GM20000 (cell line): ENCODE data around the gene NSD2.

Experiments
- DNase-seq: peaks from one replicate; pipeline ENCODE4 v3.0.0; 2012; ENCODE audit warnings: low spot score
- TF ChIP-seq, protein P1 (sequence below): IDR thresholded peaks from 2 replicates; pipeline ENCODE4 v1.5.1; 2012; ENCODE audit warnings: mild to moderate bottlenecking, control low read depth; ENCODE audit errors: extremely low read depth, missing control alignments

NSD2 gene

DNA sequence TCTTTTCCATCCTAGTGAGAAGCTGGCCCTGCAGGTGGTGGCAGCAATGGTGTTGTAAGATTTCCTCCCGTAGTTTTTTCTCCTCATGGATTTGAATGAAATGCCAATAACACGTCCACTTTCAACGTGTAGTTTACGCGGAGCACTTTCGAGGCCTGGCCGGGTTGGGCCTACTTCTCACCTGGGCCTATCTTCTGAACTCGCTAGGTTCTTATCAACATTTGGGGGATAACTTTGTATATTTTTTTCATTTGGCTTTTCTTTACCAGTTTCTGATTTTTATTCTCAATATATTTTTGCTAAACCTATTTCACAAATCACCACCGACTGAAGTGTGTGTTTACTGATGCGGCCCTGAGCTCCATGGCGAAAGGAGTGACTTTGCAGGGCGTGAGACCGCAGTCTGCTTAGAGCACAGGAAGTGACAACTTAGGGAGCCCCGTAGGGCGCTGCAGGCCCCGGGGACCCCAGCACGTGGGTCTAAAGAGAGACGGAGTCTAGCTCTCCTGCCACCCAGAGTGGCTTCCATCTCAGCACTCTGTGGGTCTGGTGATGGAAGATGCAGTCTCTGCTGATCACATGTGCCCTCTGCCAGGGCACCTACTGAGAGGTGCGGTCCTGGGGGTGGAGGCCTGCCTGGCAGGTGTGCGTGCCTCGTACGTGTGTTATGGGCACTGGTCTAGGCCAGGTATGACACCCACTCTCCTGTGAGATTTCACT, 108.4 kb downstream of the NSD2 start:
- TF ChIP-seq, protein P1, sequence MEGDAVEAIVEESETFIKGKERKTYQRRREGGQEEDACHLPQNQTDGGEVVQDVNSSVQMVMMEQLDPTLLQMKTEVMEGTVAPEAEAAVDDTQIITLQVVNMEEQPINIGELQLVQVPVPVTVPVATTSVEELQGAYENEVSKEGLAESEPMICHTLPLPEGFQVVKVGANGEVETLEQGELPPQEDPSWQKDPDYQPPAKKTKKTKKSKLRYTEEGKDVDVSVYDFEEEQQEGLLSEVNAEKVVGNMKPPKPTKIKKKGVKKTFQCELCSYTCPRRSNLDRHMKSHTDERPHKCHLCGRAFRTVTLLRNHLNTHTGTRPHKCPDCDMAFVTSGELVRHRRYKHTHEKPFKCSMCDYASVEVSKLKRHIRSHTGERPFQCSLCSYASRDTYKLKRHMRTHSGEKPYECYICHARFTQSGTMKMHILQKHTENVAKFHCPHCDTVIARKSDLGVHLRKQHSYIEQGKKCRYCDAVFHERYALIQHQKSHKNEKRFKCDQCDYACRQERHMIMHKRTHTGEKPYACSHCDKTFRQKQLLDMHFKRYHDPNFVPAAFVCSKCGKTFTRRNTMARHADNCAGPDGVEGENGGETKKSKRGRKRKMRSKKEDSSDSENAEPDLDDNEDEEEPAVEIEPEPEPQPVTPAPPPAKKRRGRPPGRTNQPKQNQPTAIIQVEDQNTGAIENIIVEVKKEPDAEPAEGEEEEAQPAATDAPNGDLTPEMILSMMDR: no peak
- no peak for DNase-seq

GRCh38 chr4:1980561-1981041, 109.4 kb downstream of the NSD2 start:
- DNase-seq: no peak
- TF ChIP-seq, protein P1: no peak

DNA sequence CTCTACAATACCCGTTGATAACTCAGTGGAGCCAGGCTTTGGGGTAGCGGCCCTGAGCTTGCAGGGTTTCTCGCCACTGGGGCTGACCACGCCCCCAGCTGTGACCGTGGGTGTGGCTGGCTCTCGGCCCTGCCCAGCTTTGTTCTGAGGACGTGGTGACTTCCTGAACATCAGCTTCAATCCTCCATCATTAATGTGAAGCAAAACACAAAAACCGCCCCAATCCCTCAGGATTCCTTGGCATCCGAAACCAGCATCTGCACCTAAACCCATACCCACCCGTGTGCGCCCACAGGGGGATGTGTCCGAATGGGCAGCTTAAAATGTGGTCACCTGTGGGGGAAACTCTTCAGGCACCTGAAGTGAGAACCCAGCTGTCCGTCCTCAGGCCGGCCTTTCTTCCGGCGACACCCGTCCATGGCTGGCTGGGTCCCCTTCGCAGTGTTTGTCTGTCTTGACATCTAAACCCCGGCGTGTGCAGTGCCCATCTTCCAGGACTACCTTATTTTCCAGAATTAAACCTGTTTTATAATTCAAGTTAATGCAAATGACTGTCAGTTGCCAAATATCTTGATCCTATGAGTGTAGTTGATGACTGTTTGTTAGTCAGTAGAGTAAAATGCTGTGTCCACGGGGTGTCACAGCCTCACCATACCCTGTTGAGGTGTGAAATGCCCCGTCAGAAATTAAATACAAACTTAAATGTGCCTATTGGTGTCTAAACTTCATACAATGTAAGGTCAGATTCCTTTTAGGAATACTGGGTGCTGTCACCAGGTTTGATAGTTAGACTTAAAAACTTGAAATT, 110.3 kb downstream of the NSD2 start:
- DNase-seq: no peak
- TF ChIP-seq, protein P1: no peak

GRCh38 chr4:1982124-1983052, 111.2 kb downstream of the NSD2 start:
- DNase-seq: no peak
- TF ChIP-seq, protein P1: no peak

DNA sequence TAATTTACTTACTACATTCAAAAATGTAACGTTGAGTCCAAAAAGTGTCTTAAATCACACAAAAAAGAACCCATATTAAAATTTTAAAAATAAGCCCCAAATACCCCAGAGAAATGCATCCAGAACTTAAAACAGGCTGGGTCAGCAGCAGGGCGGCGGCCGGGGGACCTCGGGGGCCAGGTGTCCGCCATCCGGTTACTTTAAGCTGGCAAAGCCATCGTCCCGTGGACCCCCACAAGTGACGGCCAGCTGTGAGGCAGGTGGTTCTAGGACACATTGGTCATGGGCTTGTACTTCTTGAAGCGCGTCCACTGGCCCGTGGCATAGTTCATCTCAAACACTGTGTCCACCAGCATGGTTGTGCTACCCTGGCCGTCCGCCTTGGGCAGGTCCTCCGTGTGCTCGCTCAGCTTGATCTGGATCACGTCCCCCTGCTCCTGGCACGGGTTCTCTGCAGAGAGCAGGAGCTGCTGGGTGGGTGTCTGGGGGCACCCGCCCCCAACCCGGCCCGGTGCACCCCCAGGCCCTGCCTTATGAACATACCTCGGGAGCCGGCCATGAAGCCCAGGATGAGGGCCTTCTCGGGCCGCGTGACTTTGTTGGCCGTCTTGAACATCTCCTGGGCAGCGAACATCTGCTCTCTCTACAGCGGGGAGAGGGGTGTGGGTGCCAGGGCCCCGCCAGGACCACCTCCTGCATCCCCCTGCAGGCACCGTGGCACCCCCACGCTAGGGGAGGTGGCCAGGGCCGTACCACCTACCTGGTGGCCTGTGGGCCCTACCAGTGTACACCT, 112.1 kb downstream of the NSD2 start:
- DNase-seq: no peak
- TF ChIP-seq, protein P1: no peak

- DNase-seq: no peak
Measured at GRCh38 chr4:1983846-1984405, 112.7 kb downstream of the NSD2 start.

More at GRCh38 chr4:1983846-1984405, 112.7 kb downstream of the NSD2 start:
- TF ChIP-seq, protein P1: no peak
